Measurements from ENCODE around the gene IFNB1. TPM values are rescaled to one million over a fixed set of nuclear protein-coding genes. Genes with fewer than 3 reads are reported as not detected.
A peak's percentile ranks its signal among the peaks of the same experiment; 100 is the strongest.

IFNB1 gene
- total RNA-seq, 1 donor from 2014 or later: not detected

DNA sequence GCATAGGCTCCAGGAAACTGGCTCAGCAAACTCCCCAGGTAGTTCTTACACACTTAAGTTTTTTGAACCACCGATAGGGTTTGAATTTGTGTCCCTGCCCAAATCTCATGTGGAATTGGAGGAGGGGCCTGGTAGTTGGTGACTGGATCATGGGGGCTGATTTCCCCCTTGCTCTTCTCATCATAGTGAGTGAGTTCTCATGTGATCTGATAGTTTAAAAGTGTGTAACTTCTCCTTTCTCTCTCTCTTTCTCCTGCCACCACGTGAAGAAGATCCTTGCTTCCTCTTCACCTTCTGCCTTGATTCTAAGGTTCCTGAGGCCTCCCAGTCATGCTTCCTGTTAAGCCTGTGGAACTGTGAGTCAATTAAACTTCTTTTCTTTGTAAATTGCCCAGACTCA is 23.9 kb downstream of the IFNB1 start:
- H3K36me3 Mint-ChIP-seq (ENCODE audit: low read depth): no peaks in the 10 kb centered on the region
- H3K4me1 Mint-ChIP-seq (ENCODE audit: low read depth): no peaks in the 10 kb centered on the region
- intact Hi-C loops (cut with micrococcal nuclease): no loop called here
- H3K4me3 Mint-ChIP-seq (ENCODE audit: low read depth): no peak overlapping the region
- H3K9me3 Mint-ChIP-seq: no peaks in the 10 kb centered on the region
- no peak overlapping the region for H3K27ac Mint-ChIP-seq
- DNase-seq (ENCODE audit: low spot score): no peak
- H3K27me3 Mint-ChIP-seq (ENCODE audit: low read depth): peaks cover 1% of the 10 kb centered on the region

- Mint-ChIP-seq H3K27ac (no peak overlapping the region), H3K4me1 (ENCODE audit: low read depth) (peaks cover 7% of the 10 kb centered on the region), H3K4me3 (ENCODE audit: low read depth) (no peak overlapping the region), H3K27me3 (ENCODE audit: low read depth) (peaks cover 13% of the 10 kb centered on the region), H3K36me3 (ENCODE audit: low read depth) (no peaks in the 10 kb centered on the region), H3K9me3 (no peaks in the 10 kb centered on the region)
- DNase-seq (ENCODE audit: low spot score): no peak
- intact Hi-C loops (cut with micrococcal nuclease): no loop called here
Observed at GRCh38 chr9:21047281-21047691, 30.5 kb downstream of the IFNB1 start.

- no peak overlapping the region for H3K4me3 Mint-ChIP-seq (ENCODE audit: low read depth)
- H3K4me1 Mint-ChIP-seq (ENCODE audit: low read depth): peaks cover 13% of the 10 kb centered on the region
- no peaks in the 10 kb centered on the region for H3K36me3 Mint-ChIP-seq (ENCODE audit: low read depth)
- no peak for DNase-seq (ENCODE audit: low spot score)
- H3K9me3 Mint-ChIP-seq: no peaks in the 10 kb centered on the region
- intact Hi-C loops (cut with micrococcal nuclease): no loop called here
- peaks cover 11% of the 10 kb centered on the region for H3K27me3 Mint-ChIP-seq (ENCODE audit: low read depth)
- no peak overlapping the region for H3K27ac Mint-ChIP-seq
Observed at GRCh38 chr9:21043841-21044240, 33.9 kb downstream of the IFNB1 start.

- H3K4me3 Mint-ChIP-seq (ENCODE audit: low read depth): no peak overlapping the region
- peaks cover 6% of the 10 kb centered on the region for H3K27me3 Mint-ChIP-seq (ENCODE audit: low read depth)
- H3K9me3 Mint-ChIP-seq: no peaks in the 10 kb centered on the region
- no peak for DNase-seq (ENCODE audit: low spot score)
- intact Hi-C loops (cut with micrococcal nuclease): no loop called here
- no peaks in the 10 kb centered on the region for H3K36me3 Mint-ChIP-seq (ENCODE audit: low read depth)
- peaks cover 9% of the 10 kb centered on the region for H3K4me1 Mint-ChIP-seq (ENCODE audit: low read depth)
- no peak overlapping the region for H3K27ac Mint-ChIP-seq
Observed at GRCh38 chr9:21042466-21042865, 35.3 kb downstream of the IFNB1 start.

DNA sequence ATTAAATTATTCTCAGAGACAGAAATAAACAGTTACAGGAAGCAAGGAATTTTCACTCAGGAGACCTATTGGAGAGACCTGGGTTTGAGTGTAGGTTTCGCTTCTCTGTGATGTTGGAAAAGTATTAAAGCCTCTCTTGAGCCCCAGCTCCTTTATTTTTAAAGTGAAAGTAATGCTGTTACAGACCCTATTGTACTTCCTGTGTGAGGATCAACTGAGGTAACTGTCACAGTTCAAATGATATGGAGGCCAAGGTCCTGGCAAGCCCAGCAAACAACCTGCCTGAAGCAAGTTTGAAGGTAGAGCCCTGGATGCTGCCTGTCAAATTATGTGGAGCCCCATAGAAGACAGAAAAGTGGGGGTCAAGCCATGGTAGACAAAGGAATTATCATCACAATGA is 38.4 kb downstream of the IFNB1 start:
- intact Hi-C loops (cut with micrococcal nuclease): no loop called here
- H3K36me3 Mint-ChIP-seq (ENCODE audit: low read depth): no peaks in the 10 kb centered on the region
- H3K4me3 Mint-ChIP-seq (ENCODE audit: low read depth): no peak overlapping the region
- H3K27me3 Mint-ChIP-seq (ENCODE audit: low read depth): peaks cover 4% of the 10 kb centered on the region
- H3K27ac Mint-ChIP-seq: no peak overlapping the region
- H3K9me3 Mint-ChIP-seq: no peaks in the 10 kb centered on the region
- no peak for DNase-seq (ENCODE audit: low spot score)
- H3K4me1 Mint-ChIP-seq (ENCODE audit: low read depth): peaks cover 10% of the 10 kb centered on the region

DNA sequence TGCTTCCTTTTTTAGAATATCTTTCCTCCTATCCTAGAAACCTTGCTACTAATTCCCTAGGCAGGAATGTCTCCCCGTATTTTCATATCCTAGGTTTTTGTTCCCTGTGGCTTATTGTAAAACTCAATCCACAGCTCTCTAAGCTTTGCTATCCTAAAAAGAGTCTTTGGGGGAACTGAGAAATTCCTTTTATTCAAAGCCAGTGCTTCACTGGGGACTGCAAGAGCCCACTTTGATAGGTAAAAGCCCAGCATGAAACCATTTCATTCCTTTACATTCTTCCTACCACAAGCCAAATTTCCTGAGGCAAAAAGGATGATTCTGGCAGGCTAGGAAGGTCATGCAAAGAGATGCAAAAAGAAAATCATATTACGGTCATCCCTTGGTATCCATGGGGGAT is 40.5 kb downstream of the IFNB1 start:
- no peaks in the 10 kb centered on the region for H3K9me3 Mint-ChIP-seq
- peaks cover 21% of the 10 kb centered on the region for H3K4me1 Mint-ChIP-seq (ENCODE audit: low read depth)
- intact Hi-C loops (cut with micrococcal nuclease): no loop called here
- no peaks in the 10 kb centered on the region for H3K36me3 Mint-ChIP-seq (ENCODE audit: low read depth)
- peaks cover 3% of the 10 kb centered on the region for H3K27me3 Mint-ChIP-seq (ENCODE audit: low read depth)
- H3K27ac Mint-ChIP-seq: no peak overlapping the region
- no peak for DNase-seq (ENCODE audit: low spot score)
- no peak overlapping the region for H3K4me3 Mint-ChIP-seq (ENCODE audit: low read depth)

DNA sequence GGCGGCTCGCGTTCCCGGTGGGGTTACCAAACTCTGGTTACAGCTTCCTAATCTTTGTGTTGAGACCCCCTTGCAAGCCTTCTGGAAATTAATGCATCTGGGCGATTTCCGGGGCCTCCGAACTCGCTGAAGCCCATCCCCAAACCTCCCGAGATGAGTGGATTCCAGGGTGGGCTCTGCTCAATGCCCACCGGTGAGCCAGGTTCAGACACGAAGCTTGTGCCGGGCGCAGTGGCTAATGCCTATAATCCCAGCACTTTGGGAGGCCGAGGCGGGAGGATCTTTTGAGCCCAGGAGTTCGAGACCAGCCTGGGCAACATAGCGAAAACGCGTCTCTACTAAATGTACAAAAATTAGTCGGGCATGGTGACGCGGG is 45.9 kb downstream of the IFNB1 start:
- Mint-ChIP-seq H3K4me1 (ENCODE audit: low read depth) (peaks cover 20% of the 10 kb centered on the region), H3K4me3 (ENCODE audit: low read depth) (peak overlapping the region; percentile 37), H3K36me3 (ENCODE audit: low read depth) (peaks cover 10% of the 10 kb centered on the region), H3K27me3 (ENCODE audit: low read depth) (peaks cover 3% of the 10 kb centered on the region), H3K9me3 (no peaks in the 10 kb centered on the region), H3K27ac (peak overlapping the region; percentile 56)
- DNase-seq (ENCODE audit: low spot score): no peak
- intact Hi-C loops (cut with micrococcal nuclease): loop anchor here (1.0 to 5.0 kb wide), 7 partner anchors 35 to 1034 kb away; partner anchors contain the start of gene FOCAD

DNA sequence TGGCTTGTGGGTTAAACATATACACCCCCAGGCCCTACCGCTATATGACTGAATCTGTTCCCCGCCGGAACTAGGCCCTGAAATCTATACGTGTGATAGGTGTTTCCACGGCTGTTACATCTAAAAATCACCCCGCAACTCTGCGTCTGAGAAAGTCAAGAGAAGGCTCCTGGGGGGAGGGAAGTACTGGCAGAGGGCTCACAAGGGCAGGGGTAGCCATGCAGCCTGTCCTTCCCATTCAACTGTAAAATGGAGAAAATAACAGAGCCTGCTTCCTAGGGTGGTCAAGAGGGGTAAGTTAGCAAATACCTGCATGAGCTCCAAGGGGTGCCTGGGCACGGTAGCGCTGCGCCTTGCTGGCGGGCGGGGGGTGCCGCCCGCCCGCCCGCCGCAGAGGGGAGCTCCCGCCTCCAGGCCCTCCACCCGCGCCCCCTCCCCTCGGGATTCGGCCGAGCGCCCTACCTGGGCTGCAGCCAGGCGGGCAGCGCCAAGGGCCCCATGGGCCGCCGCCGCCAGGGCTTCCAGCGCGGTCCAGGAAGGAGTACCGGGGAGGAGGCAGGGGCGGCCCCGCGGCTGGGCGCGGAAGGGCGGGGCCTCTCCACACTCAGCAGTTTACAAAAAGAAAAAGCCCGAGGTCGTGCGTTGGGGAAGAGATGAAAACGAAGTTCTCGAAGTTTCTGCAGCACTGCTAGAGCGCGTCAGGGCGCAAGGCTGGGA is 46.5 kb downstream of the IFNB1 start, which contains the start of gene HACD4:
HACD4 (minus strand) TSS at position 550 of the 717 bp plus-strand sequence; CDS start at position 500, 50 bp downstream.
- intact Hi-C loops (cut with micrococcal nuclease): loop anchor here (1.0 to 5.0 kb wide), 7 partner anchors 34 to 1034 kb away; partner anchors contain the start of gene FOCAD
- H3K4me1 Mint-ChIP-seq (ENCODE audit: low read depth): peaks cover 20% of the 10 kb centered on the region
- peak; percentile 69 for DNase-seq (ENCODE audit: low spot score)
- H3K27me3 Mint-ChIP-seq (ENCODE audit: low read depth): peaks cover 3% of the 10 kb centered on the region
- H3K36me3 Mint-ChIP-seq (ENCODE audit: low read depth): peaks cover 16% of the 10 kb centered on the region
- no peaks in the 10 kb centered on the region for H3K9me3 Mint-ChIP-seq
- peak within 1 kb of the TSS; percentile 56 for H3K27ac Mint-ChIP-seq
- peak within 1 kb of the TSS; percentile 67 for H3K4me3 Mint-ChIP-seq (ENCODE audit: low read depth)

DNA sequence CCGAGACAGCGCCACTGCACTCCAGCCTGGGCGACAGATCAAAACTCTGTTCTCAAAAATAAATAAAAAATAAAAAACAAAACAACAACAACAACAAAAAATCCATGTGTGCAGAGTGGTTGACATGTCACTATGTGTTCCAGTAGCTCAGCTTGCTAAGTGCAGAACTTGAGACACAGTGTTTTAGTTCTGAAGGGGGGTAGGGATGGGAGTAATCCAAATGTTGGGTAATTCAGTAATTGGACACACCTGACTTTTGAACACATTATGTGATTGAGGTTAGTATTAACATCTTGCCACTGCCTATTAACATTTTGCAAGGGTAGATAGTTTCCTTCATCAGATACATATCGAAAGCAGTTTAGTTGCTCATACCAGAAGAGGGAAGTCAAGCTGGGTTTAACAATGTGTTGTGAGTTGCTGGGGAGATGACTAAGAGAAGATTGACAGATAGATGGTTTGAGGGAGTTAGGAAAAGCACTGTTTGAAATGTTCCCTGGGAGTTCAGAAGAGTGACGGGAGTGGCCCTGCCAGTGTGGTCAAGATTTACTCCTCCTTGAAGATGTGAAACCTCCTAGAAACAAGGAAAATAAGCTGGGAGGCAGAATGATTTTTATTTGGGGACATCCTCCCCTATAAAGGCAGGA is 47.2 kb downstream of the IFNB1 start:
- Mint-ChIP-seq H3K27me3 (ENCODE audit: low read depth) (peaks cover 3% of the 10 kb centered on the region), H3K4me1 (ENCODE audit: low read depth) (peaks cover 18% of the 10 kb centered on the region), H3K36me3 (ENCODE audit: low read depth) (peaks cover 23% of the 10 kb centered on the region), H3K27ac (no peak overlapping the region), H3K4me3 (ENCODE audit: low read depth) (no peak overlapping the region), H3K9me3 (no peaks in the 10 kb centered on the region)
- intact Hi-C loops (cut with micrococcal nuclease): loop anchor here (1.0 to 5.0 kb wide), 8 partner anchors 31 to 1033 kb away; partner anchors contain the start of gene FOCAD
- peak; percentile 12 for DNase-seq (ENCODE audit: low spot score)

DNA sequence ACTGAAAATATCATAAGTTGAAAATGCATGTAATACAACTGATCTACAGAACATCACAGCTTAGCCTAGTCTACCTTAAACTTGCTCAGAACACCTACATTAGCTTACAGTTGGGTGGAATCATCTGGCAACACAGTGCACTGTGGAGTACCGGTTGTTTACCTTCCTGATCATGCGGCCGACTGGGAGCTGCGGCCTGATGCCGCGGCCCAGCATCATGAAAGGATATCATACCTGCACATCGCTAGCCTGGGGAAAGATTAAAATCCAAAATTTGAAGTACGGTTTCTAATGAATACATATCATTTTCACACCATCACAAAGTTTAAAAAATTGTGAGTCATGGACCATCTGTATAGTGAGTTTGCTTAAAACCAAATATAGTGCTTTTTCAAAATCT is 48.1 kb downstream of the IFNB1 start:
- no peak overlapping the region for H3K4me3 Mint-ChIP-seq (ENCODE audit: low read depth)
- H3K27me3 Mint-ChIP-seq (ENCODE audit: low read depth): peaks cover 3% of the 10 kb centered on the region
- no peak for DNase-seq (ENCODE audit: low spot score)
- no peak overlapping the region for H3K27ac Mint-ChIP-seq
- no peaks in the 10 kb centered on the region for H3K9me3 Mint-ChIP-seq
- H3K4me1 Mint-ChIP-seq (ENCODE audit: low read depth): peaks cover 16% of the 10 kb centered on the region
- H3K36me3 Mint-ChIP-seq (ENCODE audit: low read depth): peaks cover 26% of the 10 kb centered on the region
- intact Hi-C loops (cut with micrococcal nuclease): loop anchor here (1.0 to 5.0 kb wide), 6 partner anchors 32 to 1032 kb away; partner anchors contain the start of gene FOCAD

DNA sequence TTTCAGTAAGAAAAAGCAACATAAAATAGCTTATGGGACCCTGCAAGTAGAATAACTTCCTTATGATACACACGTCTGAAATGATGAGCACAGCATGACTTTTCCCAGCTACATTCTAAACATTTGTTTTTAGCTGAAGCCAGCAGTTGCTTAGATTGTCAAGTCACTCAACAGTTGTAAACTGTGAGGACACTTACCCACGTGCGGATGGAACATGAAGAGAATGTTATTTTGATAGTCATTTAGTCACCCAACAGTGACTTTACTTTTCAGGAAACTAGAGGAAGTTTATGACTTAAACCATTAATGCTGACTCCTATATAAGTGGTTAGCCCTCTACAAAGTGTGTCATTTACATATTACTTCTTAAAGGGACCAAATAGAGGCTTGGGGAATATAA is 49.3 kb downstream of the IFNB1 start:
- no peak overlapping the region for H3K27ac Mint-ChIP-seq
- intact Hi-C loops (cut with micrococcal nuclease): no loop called here
- H3K36me3 Mint-ChIP-seq (ENCODE audit: low read depth): peaks cover 36% of the 10 kb centered on the region
- H3K4me3 Mint-ChIP-seq (ENCODE audit: low read depth): no peak overlapping the region
- H3K27me3 Mint-ChIP-seq (ENCODE audit: low read depth): no peaks in the 10 kb centered on the region
- H3K4me1 Mint-ChIP-seq (ENCODE audit: low read depth): peaks cover 18% of the 10 kb centered on the region
- DNase-seq (ENCODE audit: low spot score): no peak
- no peaks in the 10 kb centered on the region for H3K9me3 Mint-ChIP-seq

- DNase-seq (ENCODE audit: low spot score): no peak
- Mint-ChIP-seq H3K27ac (no peak overlapping the region), H3K4me3 (ENCODE audit: low read depth) (no peak overlapping the region), H3K36me3 (ENCODE audit: low read depth) (peaks cover 47% of the 10 kb centered on the region), H3K4me1 (ENCODE audit: low read depth) (peaks cover 9% of the 10 kb centered on the region), H3K27me3 (ENCODE audit: low read depth) (no peaks in the 10 kb centered on the region), H3K9me3 (peaks cover under 1% of the 10 kb centered on the region)
- intact Hi-C loops (cut with micrococcal nuclease): no loop called here
Observed at GRCh38 chr9:21027295-21027694, 50.4 kb downstream of the IFNB1 start.

Data from activated T-helper 2 cell treated with anti-CD3 and anti-CD28 coated beads, Interferon-gamma antibody, Interleukin-2, Interleukin-4, amounts not matched to agents 10 μg/mL and 5 μg/mL and 100 μg/mL, durations not matched to agents 14 hours and 24 hours and 36 hours (primary cell).